Thoracic aorta (tissue), 2 donors: ENCODE measurements around the gene PPIF. TPM values are rescaled to one million over a fixed set of nuclear protein-coding genes. Genes with fewer than 3 reads are reported as not detected.

Experiments used
- ATAC-seq: fragments of 150-250 bp; one replicate; pipeline ENCODE4 v1.8.0; 2017; ENCODE audit warnings: low read depth; ENCODE audit not compliant: insufficient number of reproducible peaks, low FRiP score
- DNase-seq: peaks from one replicate; pipeline ENCODE4 v3.0.0-alpha.2; 2020; ENCODE audit warnings: low spot score
- H3K27ac ChIP-seq, 2 donors: fragments of 200-600 bp; sonication (generic); 1 replicate in 1 of 2; 2 replicates in 1 of 2; pipeline ENCODE4 v1.5.1; 2016; ENCODE audit warnings: mild to moderate bottlenecking in 2 of 2, moderate library complexity in 2 of 2
- H3K27me3 ChIP-seq: fragments of 200-600 bp; sonication (generic); replicated peaks from 2 replicates; pipeline ENCODE4 v1.6.0; 2016; ENCODE audit warnings: mild to moderate bottlenecking; ENCODE audit not compliant: insufficient read depth
- H3K36me3 ChIP-seq: fragments of 200-600 bp; sonication (generic); one replicate; pipeline ENCODE4 v1.5.1; 2016
- H3K4me1 ChIP-seq, 2 donors: fragments of 200-600 bp; sonication (generic); 1 replicate in 1 of 2; 2 replicates in 1 of 2; pipeline versions ENCODE4 v1.5.1 to v1.6.0; 2016; ENCODE audit warnings: low read depth in 2 of 2, mild to moderate bottlenecking in 1 of 2; ENCODE audit not compliant: control insufficient read depth in 1 of 2
- H3K4me3 ChIP-seq: fragments of 200-600 bp; sonication (generic); 2 replicates; pipeline ENCODE4 v1.5.1; 2016; ENCODE audit warnings: mild to moderate bottlenecking
- H3K9me3 ChIP-seq: fragments of 200-600 bp; sonication (generic); 2 replicates; pipeline ENCODE4 v1.5.1; 2016
- CTCF ChIP-seq: fragments of 200-600 bp; sonication (generic); IDR thresholded peaks from one replicate; pipeline ENCODE4 v1.5.1; 2019; ENCODE audit warnings: antibody characterized with exemption
- total RNA-seq, 2 donors: library from RNA; depleted of rRNA; stranded (reverse); fragments of >200 nt; gene quantifications; one replicate each; pipeline versions ENCODE4 v1.1.0 to v1.2.3, GENCODE V29; 2016

PPIF gene
- total RNA-seq, 2 donors from 2014 or later: 5.7 to 44.2 TPM

GRCh38 chr10:79301754-79302530 is 45.3 kb upstream of the PPIF start:
- DNase-seq: no peak
- Histone ChIP-seq H3K4me3 (no peak overlapping the region), H3K27ac (no peak overlapping the region), H3K36me3 (peaks cover 75% of the 10 kb centered on the region), H3K4me1 (peaks cover 4 to 17% of the 10 kb centered on the region in 2 donors), H3K27me3 (no peaks in the 10 kb centered on the region), H3K9me3 (no peaks in the 10 kb centered on the region)
- ATAC-seq: no peak
- TF ChIP-seq CTCF: no peak

GRCh38 chr10:79303631-79304478 is 43.4 kb upstream of the PPIF start:
- ATAC-seq (no peak), DNase-seq (no peak)
- peaks cover 0 to 7% of the 10 kb centered on the region in 2 donors for H3K4me1 ChIP-seq
- no peak for TF ChIP-seq CTCF
- H3K27me3 ChIP-seq: no peaks in the 10 kb centered on the region
- no peak overlapping the region for H3K27ac ChIP-seq
- peaks cover 80% of the 10 kb centered on the region for H3K36me3 ChIP-seq
- no peak overlapping the region for H3K4me3 ChIP-seq
- no peaks in the 10 kb centered on the region for H3K9me3 ChIP-seq

GRCh38 chr10:79304479-79305087 is 42.7 kb upstream of the PPIF start:
- TF ChIP-seq CTCF: no peak
- no peak for DNase-seq
- no peaks in the 10 kb centered on the region for H3K27me3 ChIP-seq

GRCh38 chr10:79305515-79305914 is 41.8 kb upstream of the PPIF start:
- ATAC-seq: no peak
- H3K27ac ChIP-seq: no peak overlapping the region
- H3K36me3 ChIP-seq: peaks cover 80% of the 10 kb centered on the region
- no peak for TF ChIP-seq CTCF
- no peak for DNase-seq
- no peaks in the 10 kb centered on the region for H3K4me1 ChIP-seq
- H3K9me3 ChIP-seq: no peaks in the 10 kb centered on the region
- no peak overlapping the region for H3K4me3 ChIP-seq
- H3K27me3 ChIP-seq: no peaks in the 10 kb centered on the region

More at GRCh38 chr10:79304479-79305087, 42.7 kb upstream of the PPIF start:
- no peak overlapping the region for H3K27ac ChIP-seq
- H3K36me3 ChIP-seq: peaks cover 86% of the 10 kb centered on the region
- H3K4me1 ChIP-seq: peaks cover 0 to under 1% of the 10 kb centered on the region in 2 donors
- H3K9me3 ChIP-seq: no peaks in the 10 kb centered on the region
- ATAC-seq: no peak
- H3K4me3 ChIP-seq: no peak overlapping the region

- ATAC-seq: no peak
- no peak for TF ChIP-seq CTCF
- H3K36me3 ChIP-seq: peaks cover 76% of the 10 kb centered on the region
- no peak for DNase-seq
- no peak overlapping the region for H3K4me3 ChIP-seq
- H3K4me1 ChIP-seq: no peaks in the 10 kb centered on the region
- H3K27me3 ChIP-seq: no peaks in the 10 kb centered on the region
- no peak overlapping the region for H3K27ac ChIP-seq
- H3K9me3 ChIP-seq: no peaks in the 10 kb centered on the region
Measured at GRCh38 chr10:79305988-79306387, 41.3 kb upstream of the PPIF start.
